NB4 (cell line): Measurements from ENCODE around the gene DIAPH3.

Source experiments
- DNase-seq: peaks from one replicate; pipeline ENCODE4 v3.0.0; 2010; ENCODE audit warnings: low read depth
- H3K4me3 ChIP-seq: one replicate; pipeline ENCODE4 v1.5.1; 2011; ENCODE audit warnings: mild to moderate bottlenecking, low read depth, low read length, moderate library complexity
- MYC ChIP-seq: IDR thresholded peaks from 2 replicates; pipeline ENCODE4 v1.6.1; 2011; ENCODE audit warnings: low read depth, low read length
- POLR2A ChIP-seq: IDR thresholded peaks from 2 replicates; pipeline ENCODE4 v1.6.1; 2011; ENCODE audit warnings: mild to moderate bottlenecking; ENCODE audit not compliant: insufficient read length; ENCODE audit errors: extremely low read depth
- TF ChIP-seq, protein P1 (sequence below): IDR thresholded peaks from 2 replicates; pipeline ENCODE4 v1.6.1; 2011; ENCODE audit warnings: low read depth, low read length
- TF ChIP-seq, protein P2 (sequence below): IDR thresholded peaks from one replicate; pipeline ENCODE4 v1.5.1; 2012; ENCODE audit warnings: low read depth, low read length

DIAPH3 gene

DNA sequence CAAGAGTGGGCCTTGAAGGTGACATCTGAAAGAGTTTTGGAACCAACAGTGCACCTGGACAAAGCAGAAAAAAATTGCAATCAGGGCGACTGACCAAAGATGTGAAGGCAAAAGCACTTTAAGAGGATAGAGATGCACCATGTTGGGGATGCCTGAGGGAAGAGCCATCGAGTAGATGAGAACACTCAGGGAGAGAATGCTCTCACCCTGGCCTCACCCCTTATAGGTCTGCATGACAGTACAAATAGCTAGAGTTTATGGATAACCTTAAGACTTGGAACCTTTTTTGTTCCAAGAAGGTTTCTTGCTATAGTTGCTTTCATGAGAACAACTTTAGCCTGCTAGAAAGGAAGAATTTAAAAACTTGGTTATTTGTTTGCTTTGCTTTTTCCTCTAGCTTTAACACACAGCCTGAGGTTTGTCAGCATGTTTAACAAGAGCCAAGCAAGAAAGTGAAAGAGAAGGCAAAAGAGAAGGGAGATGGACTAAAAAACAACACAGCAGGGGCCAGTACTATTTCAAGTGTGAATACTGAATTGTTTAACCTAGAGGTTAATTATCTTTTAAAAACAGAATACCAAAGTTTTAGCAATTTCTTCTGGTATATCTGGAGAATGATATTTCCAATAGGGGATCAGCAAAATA is 418.9 kb downstream of the DIAPH3 start:
- DNase-seq, result no peak
- TF ChIP-seq, protein P1, sequence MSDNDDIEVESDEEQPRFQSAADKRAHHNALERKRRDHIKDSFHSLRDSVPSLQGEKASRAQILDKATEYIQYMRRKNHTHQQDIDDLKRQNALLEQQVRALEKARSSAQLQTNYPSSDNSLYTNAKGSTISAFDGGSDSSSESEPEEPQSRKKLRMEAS, result no peak
- TF ChIP-seq, protein P2, sequence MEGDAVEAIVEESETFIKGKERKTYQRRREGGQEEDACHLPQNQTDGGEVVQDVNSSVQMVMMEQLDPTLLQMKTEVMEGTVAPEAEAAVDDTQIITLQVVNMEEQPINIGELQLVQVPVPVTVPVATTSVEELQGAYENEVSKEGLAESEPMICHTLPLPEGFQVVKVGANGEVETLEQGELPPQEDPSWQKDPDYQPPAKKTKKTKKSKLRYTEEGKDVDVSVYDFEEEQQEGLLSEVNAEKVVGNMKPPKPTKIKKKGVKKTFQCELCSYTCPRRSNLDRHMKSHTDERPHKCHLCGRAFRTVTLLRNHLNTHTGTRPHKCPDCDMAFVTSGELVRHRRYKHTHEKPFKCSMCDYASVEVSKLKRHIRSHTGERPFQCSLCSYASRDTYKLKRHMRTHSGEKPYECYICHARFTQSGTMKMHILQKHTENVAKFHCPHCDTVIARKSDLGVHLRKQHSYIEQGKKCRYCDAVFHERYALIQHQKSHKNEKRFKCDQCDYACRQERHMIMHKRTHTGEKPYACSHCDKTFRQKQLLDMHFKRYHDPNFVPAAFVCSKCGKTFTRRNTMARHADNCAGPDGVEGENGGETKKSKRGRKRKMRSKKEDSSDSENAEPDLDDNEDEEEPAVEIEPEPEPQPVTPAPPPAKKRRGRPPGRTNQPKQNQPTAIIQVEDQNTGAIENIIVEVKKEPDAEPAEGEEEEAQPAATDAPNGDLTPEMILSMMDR, result no peak
- TF ChIP-seq POLR2A, result no peak
- no peak for TF ChIP-seq MYC
- H3K4me3 ChIP-seq, result no peak overlapping the region

DNA sequence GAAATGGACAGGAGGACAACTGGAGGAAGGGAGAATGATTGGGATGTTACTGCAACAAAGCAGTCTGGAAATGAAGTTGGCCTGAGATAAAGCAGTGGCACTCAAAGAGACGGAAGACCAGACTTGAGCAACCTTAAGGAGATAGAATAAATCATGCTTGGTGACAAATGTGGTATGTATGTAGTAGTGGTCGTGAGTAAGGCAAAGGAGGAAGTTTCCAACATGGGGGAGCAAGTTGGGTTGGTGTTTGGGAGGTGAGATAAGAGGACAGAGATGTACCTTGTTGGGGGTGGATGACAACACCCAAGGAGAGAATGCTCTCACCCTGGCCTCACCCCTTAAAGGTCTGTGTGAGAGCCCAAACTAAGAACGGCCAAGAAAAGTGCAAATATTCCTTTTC is 420.5 kb downstream of the DIAPH3 start:
- TF ChIP-seq MYC, result no peak
- TF ChIP-seq, protein P1, result no peak
- TF ChIP-seq, protein P2, result no peak
- TF ChIP-seq POLR2A, result no peak
- no peak overlapping the region for H3K4me3 ChIP-seq
- DNase-seq, result peak; percentile 3

DNA sequence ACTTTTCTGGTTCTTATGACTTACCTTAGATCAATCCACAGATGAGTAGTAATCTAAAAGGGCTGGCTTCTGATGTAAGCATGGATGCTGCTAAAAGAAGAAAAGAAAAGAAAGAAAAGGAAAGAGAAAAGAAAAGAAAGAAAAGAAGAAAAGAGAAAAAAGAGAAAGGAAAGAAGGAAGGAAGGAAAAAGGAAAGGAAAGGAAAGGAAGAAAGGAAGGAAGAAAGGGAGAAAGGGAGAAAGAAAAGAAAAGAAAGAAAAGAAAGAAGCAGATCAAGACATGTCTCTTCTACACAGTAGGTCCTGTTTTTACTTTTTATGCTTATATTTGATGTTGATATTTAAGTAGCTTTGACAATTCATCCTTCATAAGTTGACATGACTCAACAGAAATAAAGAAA is 421.3 kb downstream of the DIAPH3 start:
- H3K4me3 ChIP-seq, result no peak overlapping the region
- no peak for DNase-seq
- TF ChIP-seq MYC, result no peak
- TF ChIP-seq, protein P2, result no peak
- TF ChIP-seq, protein P1, result no peak

DNA sequence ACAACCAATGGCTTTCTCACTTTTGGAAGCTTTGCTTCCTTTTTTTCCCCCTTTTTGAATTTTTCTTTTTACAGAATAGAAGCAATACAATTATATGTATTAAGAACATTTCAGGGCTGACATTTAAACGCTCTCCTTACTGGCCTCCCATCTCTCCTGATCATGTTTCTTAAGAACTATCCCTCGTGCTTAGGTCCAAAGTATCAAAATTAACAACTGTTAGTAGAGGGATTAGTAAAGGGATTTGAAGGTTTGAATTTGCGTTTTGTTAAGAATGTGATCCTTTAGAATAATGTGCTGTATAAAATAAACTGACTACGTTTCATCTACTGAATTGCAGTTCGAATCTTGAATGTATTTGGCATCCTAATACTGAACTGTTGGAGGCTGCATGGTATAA is 424.8 kb downstream of the DIAPH3 start:
- TF ChIP-seq, protein P2, result no peak
- DNase-seq, result no peak
- no peak overlapping the region for H3K4me3 ChIP-seq

DNA sequence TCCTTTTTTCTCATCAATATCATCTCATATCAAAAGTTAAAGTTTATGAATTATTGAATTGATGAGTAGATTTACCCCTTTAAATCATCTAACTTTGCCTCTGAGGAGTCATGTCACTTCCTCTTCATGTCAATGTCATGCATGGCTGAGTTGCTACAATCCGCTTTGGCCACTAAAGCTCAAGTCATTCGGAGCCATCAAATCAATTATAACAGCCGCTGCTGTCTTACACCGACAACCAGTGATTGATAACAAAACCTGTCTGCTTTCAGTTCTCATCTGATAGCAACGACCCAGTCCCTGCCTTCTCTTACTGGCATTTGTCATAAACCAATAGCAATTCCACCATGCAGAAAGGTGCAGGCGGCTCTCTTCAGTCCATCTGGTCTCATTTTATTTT is 429.3 kb downstream of the DIAPH3 start:
- DNase-seq, result no peak
- no peak overlapping the region for H3K4me3 ChIP-seq
- TF ChIP-seq, protein P1, result no peak
- TF ChIP-seq POLR2A (no peak), MYC (no peak)
- TF ChIP-seq, protein P2, result no peak

DNA sequence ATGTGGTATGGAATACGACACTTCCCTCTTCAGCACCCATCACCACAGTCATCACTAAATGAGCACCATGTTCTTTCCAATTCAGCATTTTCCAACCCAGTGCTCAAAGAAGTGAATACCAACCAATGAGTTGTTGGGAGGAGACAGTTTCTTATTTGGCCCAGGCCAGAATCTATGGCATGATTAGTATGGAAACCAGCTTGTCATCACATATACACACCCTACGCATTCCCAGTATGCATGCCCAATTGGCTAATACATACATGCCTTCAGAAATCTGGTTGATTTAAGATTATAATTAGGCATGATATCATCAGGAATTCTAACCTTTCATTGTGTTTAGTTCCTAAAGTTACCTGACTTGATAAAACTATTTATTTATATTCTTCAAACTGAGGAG is 430.0 kb downstream of the DIAPH3 start:
- no peak overlapping the region for H3K4me3 ChIP-seq
- DNase-seq, result no peak
- TF ChIP-seq, protein P1, result no peak
- TF ChIP-seq, protein P2, result no peak
- TF ChIP-seq POLR2A (no peak), MYC (no peak)
